HFF-Myc (cell line): ENCODE measurements around the gene DLAT.
"Not testable (repeated sequence)": the region's sequence is repeated elsewhere in the genome, so short reads cannot be mapped to it uniquely, and the experiment has no call there.

Experiments used
- DNase-seq: peaks from one replicate; pipeline ENCODE4 v3.0.0-alpha.2; 2011; ENCODE audit warnings: low read depth; ENCODE audit errors: extremely low read depth
- H3K4me3 ChIP-seq: replicated peaks from 2 replicates; pipeline ENCODE4 v1.5.1; 2011; ENCODE audit warnings: low read depth, mild to moderate bottlenecking, control low read depth, low read length
- CTCF ChIP-seq: IDR thresholded peaks from 2 replicates; pipeline ENCODE4 v1.5.1; 2012; ENCODE audit warnings: mild to moderate bottlenecking, low read depth, low read length, control low read depth; ENCODE audit errors: missing control alignments

Gene DLAT

GRCh38 chr11:112016765-112017376 is 8.3 kb upstream of the DLAT start:
- no peak overlapping the region for H3K4me3 ChIP-seq

GRCh38 chr11:112017538-112017937 is 7.7 kb upstream of the DLAT start:
- no peak for TF ChIP-seq CTCF
- no peak overlapping the region for H3K4me3 ChIP-seq
- DNase-seq = no peak

More at GRCh38 chr11:112016765-112017376, 8.3 kb upstream of the DLAT start:
- no peak for DNase-seq
- no peak for TF ChIP-seq CTCF

- H3K4me3 ChIP-seq = no peak overlapping the region
- no peak for DNase-seq
- no peak for TF ChIP-seq CTCF
Observed at GRCh38 chr11:112019066-112019465, 6.1 kb upstream of the DLAT start.

- no peak overlapping the region for H3K4me3 ChIP-seq
- no peak for TF ChIP-seq CTCF
- DNase-seq = no peak
Observed at GRCh38 chr11:112023104-112023503, 2.1 kb upstream of the DLAT start.

GRCh38 chr11:112024178-112024772 is 933 bp upstream of the DLAT start:
- TF ChIP-seq CTCF = no peak
- H3K4me3 ChIP-seq = peak overlapping the region; percentile 63
- no peak for DNase-seq

GRCh38 chr11:112025707-112026106 is 499 bp downstream of the DLAT start:
- TF ChIP-seq CTCF = no peak
- H3K4me3 ChIP-seq = peak overlapping the region; percentile 63
- DNase-seq = no peak

- DNase-seq, H3K4me3 ChIP-seq: not testable (repeated sequence)
Observed at GRCh38 chr11:112026784-112027410, 1.7 kb downstream of the DLAT start.
